Rectal smooth muscle tissue (tissue), 1 donor: ENCODE results near the gene MMP2.
A peak's percentile ranks its signal among the peaks of the same experiment; 100 is the strongest.

Source experiments
- H3K27ac ChIP-seq: one replicate; pipeline ENCODE4 v1.7.0; 2013; ENCODE audit warnings: low read depth, low read length, inconsistent platforms
- H3K27me3 ChIP-seq: one replicate; pipeline ENCODE4 v1.7.0; 2013; ENCODE audit warnings: low read length; ENCODE audit not compliant: control insufficient read depth, insufficient read depth
- H3K36me3 ChIP-seq: one replicate; pipeline ENCODE4 v1.7.0; 2013; ENCODE audit warnings: low read length; ENCODE audit not compliant: control insufficient read depth, insufficient read depth
- H3K4me1 ChIP-seq: one replicate; pipeline ENCODE4 v1.7.0; 2013; ENCODE audit warnings: low read length; ENCODE audit not compliant: control insufficient read depth, insufficient read depth
- H3K4me3 ChIP-seq: one replicate; pipeline ENCODE4 v1.7.0; 2013; ENCODE audit warnings: low read length
- H3K9ac ChIP-seq: one replicate; pipeline ENCODE4 v1.7.0; 2013; ENCODE audit warnings: low read length

The MMP2 gene

DNA sequence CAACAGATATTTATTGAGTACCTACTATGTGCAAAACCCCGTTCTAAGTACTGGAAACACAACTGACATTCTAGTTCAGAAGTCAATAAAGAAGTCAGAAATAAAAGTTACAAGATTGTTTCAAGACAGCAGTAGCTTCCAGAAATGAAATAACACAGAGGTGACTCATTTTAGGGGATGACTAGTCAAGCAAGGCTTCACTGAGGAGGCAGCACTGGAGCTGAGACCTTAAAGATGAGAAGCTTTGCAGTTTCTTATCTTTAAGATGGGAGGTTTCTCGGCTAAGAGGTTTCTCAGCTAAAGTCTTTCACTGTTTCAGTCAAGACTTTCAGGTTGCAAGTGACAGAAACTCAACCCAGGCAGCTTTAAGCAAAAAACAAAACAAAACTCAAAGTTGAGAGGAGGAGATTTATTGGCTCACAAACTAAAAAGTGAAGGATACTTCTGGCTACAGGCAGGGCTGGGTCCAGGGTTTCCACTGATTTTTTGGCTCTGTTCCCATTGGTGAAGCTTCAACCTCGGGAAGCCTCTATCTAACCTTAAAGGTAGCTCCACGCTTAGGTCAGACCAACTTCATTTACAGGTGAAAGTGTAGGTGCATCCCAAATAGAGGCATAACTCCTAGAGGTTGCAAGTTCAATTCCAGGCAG lies 7.4 kb upstream of the MMP2 start:
- H3K27me3 ChIP-seq, result no peaks in the 10 kb centered on the region
- H3K4me1 ChIP-seq, result peaks cover 7% of the 10 kb centered on the region
- no peaks in the 10 kb centered on the region for H3K36me3 ChIP-seq
- no peak overlapping the region for H3K4me3 ChIP-seq
- no peak overlapping the region for H3K27ac ChIP-seq
- H3K9ac ChIP-seq, result no peak overlapping the region

DNA sequence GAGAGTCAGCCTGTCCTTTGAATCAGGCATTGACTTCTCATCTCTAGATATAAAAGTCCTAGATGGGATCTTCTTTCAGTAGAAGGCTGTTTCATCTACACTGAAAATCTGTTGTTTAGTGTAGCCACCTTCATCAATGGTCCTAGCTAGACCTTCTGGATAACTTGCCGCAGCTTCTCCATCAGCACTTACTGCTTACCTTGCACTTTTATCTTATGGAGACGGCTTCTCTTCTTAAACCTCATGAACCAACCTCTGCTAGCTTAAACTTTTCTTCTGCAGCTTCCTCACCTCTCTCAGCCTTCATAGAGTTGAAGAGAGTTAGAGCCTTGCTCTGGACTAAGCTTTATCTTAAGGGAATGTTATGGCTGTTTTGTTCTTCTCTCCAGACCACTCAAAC lies 5.4 kb upstream of the MMP2 start:
- no peak overlapping the region for H3K27ac ChIP-seq
- no peaks in the 10 kb centered on the region for H3K27me3 ChIP-seq
- no peak overlapping the region for H3K9ac ChIP-seq
- peaks cover 7% of the 10 kb centered on the region for H3K4me1 ChIP-seq
- H3K36me3 ChIP-seq, result no peaks in the 10 kb centered on the region
- no peak overlapping the region for H3K4me3 ChIP-seq

DNA sequence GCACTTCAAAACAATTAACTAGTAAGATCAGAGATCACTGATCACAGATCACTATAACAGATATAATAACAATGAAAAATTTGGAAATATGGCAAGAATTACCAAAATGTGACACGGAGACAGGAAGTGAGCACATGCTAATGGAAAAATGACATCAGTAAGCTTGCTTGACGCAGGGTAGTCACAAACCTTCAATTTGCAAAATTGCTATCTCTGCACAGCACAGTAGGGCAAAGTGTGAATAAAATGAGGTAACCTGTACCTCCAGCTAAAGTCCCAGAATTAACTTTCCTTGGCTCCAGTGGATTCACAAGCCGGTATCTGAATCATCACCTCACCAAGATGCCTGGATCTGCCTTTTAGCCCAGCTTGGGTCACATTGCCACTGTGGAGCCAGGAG lies 4.2 kb upstream of the MMP2 start:
- Histone ChIP-seq H3K27me3 (no peaks in the 10 kb centered on the region), H3K4me1 (peaks cover 7% of the 10 kb centered on the region), H3K36me3 (no peaks in the 10 kb centered on the region), H3K9ac (no peak overlapping the region), H3K4me3 (no peak overlapping the region), H3K27ac (peak overlapping the region; percentile 48)

DNA sequence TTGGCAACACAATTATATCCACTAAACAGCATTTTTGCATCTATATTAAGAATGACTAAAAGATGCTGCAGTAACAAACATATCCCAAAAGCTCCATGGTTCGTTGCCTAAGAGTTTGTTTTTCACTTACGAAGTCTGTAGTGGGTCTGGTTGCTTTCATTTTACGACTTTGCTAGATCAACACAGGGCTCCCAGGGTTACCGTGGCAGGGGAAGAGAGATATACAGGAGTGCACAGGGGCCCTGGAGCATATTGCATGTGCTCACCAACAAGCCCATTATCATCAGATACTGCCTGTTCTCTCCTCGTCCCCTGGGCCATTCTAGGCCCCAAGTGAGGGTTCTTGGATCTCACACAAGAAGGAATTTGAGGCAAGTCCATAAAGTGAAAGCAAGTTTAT lies 3.1 kb upstream of the MMP2 start:
- H3K27ac ChIP-seq, result peak overlapping the region; percentile 75
- H3K27me3 ChIP-seq, result peaks cover 3% of the 10 kb centered on the region
- H3K4me1 ChIP-seq, result peaks cover 5% of the 10 kb centered on the region
- H3K4me3 ChIP-seq, result no peak overlapping the region
- no peak overlapping the region for H3K9ac ChIP-seq
- no peaks in the 10 kb centered on the region for H3K36me3 ChIP-seq

DNA sequence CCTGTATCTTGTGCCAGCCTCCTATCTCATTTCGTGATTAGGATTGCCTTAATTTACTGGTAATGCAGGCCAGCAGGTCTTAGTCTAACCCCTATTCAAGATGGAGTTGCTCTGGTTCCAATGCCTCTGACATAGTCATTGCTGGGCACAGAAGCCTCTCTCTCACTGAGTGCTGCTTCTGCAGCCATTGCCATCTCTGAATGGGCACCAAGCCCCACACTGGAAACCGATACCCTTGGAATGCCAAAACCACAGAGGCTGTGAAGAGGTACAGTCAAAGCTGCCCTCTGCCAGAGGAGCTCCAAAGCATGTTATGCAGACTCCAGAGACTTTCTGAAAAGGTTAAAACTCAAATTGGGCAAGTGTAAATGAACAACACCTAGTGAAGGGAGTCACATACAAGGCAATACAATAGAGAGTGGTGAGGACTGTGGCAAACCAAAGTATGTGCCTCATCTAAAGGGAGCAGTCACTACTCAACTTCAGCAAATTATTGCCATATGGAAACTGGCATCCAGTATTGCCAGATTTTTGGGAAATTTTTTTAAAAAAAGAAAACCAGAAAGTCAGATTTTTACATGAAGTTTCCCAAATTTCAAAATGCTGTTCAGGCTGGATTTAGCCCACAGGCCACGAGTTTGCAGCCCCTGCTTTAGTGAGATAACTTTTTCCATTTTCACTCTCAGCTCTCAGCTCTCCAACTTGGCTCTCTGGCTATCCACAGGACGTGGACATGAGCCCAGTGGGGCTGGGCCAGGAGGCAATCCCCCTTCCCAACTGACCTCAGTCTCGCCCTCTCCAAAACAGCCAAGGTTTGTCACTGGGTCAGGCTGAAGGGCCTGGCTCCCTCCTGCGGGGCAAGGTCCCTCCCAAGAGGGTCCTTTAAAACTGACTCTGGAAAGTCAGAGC lies 2.1 kb upstream of the MMP2 start:
- Histone ChIP-seq H3K4me1 (peaks cover 5% of the 10 kb centered on the region), H3K36me3 (no peaks in the 10 kb centered on the region), H3K27ac (peak overlapping the region; percentile 75), H3K4me3 (no peak overlapping the region), H3K27me3 (peaks cover 3% of the 10 kb centered on the region), H3K9ac (no peak overlapping the region)

DNA sequence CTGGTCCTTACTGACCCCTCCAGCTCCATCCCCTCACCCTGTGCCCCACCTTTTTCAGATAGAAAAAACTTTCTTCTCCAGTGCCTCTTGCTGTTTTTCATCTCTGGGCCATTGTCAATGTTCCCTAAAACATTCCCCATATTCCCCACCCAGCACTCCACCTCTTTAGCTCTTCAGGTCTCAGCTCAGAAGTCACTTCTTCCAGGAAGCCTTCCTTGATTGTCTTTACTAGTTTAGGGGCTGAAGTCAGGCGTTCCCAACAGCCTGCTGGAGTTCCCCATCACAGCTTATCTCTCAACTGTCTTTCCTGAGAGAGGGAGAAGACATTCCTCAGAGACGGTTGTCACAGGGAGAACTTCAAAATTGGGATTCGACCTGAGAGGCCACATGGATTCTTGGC lies 1.3 kb upstream of the MMP2 start:
- H3K4me1 ChIP-seq, result peaks cover 5% of the 10 kb centered on the region
- H3K9ac ChIP-seq, result no peak overlapping the region
- H3K4me3 ChIP-seq, result no peak overlapping the region
- no peaks in the 10 kb centered on the region for H3K36me3 ChIP-seq
- H3K27ac ChIP-seq, result peak overlapping the region; percentile 51
- peaks cover 3% of the 10 kb centered on the region for H3K27me3 ChIP-seq

DNA sequence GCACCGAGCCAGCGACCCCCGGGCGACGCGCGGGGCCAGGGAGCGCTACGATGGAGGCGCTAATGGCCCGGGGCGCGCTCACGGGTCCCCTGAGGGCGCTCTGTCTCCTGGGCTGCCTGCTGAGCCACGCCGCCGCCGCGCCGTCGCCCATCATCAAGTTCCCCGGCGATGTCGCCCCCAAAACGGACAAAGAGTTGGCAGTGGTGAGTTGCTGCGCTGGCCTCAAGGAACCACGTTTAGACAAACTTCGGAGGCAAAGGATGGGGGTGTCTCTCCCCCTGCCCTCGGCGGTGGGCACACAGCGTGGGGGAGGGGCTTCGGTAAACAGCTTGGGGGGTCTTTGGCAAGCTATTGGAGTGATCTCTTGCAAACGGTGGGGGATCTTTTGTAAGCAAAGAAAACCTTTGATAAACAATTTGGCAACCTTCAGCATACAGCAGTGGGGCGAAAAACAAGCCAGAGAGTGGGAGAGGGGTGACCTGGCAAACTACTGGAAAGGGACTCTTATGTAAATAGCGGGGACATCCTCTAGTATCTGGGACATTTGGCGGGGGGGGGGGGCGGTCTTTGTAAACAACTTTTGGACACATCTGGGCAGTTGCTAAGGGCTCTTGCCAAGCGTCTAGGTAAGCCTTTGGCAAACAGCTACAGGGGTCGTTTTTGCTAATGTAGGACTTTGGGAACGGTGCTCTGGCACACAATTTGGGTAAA lies 587 bp downstream of the MMP2 start:
- peaks cover 5% of the 10 kb centered on the region for H3K4me1 ChIP-seq
- H3K27ac ChIP-seq, result peak overlapping the region; percentile 83
- H3K27me3 ChIP-seq, result peaks cover 3% of the 10 kb centered on the region

DNA sequence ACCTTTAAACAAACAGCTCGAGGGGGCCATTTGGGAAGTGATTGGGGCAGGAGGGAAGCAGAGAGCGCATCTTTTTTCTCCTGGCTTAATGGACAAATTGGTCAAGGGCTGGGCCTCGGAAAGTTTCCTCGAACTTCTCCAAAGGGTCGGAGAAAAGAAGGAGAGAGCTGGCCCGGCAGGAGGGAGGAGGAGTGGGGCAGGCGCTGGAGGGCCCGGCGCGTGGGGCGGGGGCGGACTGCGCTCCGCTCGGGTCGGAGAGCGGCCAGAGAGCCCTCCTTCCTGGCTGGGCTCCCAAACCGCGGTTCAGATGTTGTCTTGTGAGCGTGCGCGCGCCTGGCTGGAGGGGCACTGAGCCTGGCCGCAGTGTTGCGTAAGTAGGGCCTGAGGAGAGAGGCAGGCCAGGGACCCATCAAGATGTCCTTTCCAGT lies 1.2 kb downstream of the MMP2 start:
- peak overlapping the region; percentile 83 for H3K27ac ChIP-seq
- H3K9ac ChIP-seq, result no peak overlapping the region
- peaks cover 5% of the 10 kb centered on the region for H3K4me1 ChIP-seq
- H3K4me3 ChIP-seq, result peak overlapping the region; percentile 61
- peaks cover 3% of the 10 kb centered on the region for H3K27me3 ChIP-seq
- no peaks in the 10 kb centered on the region for H3K36me3 ChIP-seq

More for the DNA sequence above, 587 bp downstream of the MMP2 start:
- Histone ChIP-seq H3K36me3 (no peaks in the 10 kb centered on the region), H3K4me3 (peak overlapping the region; percentile 61), H3K9ac (no peak overlapping the region)

DNA sequence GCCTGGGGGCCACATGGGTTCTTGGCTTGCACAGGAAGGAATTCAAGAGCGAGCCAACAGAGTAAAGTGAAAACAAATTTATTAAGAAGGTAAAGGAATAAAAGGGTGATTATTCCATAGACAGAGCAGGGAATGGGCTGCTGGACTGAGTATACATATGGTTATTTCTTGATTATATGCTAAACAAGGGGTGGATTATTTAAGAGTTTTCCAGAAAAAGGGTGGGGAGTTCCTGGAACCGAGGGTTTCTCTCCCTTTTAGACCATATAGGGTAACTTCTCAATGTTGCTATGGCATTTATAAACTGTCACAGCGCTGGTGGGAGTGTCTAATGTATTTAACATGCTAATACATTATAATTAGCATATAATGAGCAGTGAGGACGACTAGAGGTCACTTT lies 2.0 kb downstream of the MMP2 start:
- Histone ChIP-seq H3K27me3 (peaks cover 3% of the 10 kb centered on the region), H3K27ac (no peak overlapping the region), H3K4me1 (peaks cover 5% of the 10 kb centered on the region), H3K36me3 (no peaks in the 10 kb centered on the region), H3K4me3 (peak overlapping the region; percentile 37), H3K9ac (no peak overlapping the region)

DNA sequence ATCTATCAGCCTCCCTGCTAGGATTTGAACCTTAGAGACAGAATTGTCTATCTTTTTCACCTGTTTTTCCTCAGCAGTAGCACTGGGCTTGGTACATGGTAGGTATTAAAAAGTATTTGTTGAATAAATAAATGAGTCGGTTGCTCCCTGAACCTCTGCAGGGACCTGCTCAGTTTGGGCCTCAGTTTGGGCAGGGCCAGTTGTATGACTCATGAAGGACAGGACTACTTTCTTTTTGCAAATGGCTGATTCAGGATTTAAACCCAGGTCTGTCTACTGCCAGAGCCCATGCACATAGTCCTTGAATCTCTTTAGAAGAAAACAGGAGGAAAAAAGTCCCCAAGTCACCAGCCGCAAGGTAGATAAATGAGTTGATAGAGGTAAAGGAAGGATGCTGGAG lies 3.1 kb downstream of the MMP2 start:
- no peak overlapping the region for H3K9ac ChIP-seq
- H3K36me3 ChIP-seq, result no peaks in the 10 kb centered on the region
- H3K4me1 ChIP-seq, result peaks cover 2% of the 10 kb centered on the region
- no peak overlapping the region for H3K4me3 ChIP-seq
- peaks cover 3% of the 10 kb centered on the region for H3K27me3 ChIP-seq
- no peak overlapping the region for H3K27ac ChIP-seq

DNA sequence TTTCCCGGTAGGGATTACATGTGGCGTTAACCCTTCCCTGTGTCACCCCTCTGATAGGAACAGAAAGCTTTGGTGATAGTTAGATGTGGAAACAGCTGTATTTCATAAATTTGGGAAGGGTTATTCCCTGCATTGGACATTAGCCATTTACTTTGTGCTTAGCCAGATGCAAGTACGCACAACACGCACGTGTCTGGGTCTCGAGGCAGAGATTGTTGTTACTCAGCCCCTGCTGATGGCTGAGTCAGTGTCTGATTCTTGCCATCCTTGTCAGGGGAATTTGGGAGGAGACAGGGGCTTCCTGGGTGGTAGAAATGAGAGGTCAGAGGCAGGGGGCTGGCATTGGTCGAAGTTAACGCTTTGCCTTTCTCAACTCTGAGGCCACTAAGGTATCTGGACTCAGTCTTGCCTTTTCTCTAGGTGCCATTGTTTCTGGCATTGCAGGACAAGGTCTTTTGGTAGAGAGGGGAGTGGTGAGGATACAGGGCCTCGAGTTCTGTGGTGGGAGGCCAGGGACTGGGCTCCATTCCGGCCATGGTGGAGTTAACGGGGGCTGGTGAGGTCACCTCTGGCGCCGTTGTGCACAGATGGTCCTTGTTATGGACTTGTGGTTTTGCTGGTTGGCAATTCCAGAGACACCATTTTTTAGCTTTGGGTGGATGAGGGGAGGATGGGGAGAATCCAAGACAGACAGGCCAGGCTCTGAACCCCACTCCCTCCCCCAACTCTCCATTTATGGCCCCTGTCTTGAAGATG lies 8.2 kb downstream of the MMP2 start:
- H3K9ac ChIP-seq, result no peak overlapping the region
- no peak overlapping the region for H3K4me3 ChIP-seq
- H3K36me3 ChIP-seq, result no peaks in the 10 kb centered on the region
- no peaks in the 10 kb centered on the region for H3K4me1 ChIP-seq
- peak overlapping the region; percentile 15 for H3K27ac ChIP-seq
- H3K27me3 ChIP-seq, result no peaks in the 10 kb centered on the region

DNA sequence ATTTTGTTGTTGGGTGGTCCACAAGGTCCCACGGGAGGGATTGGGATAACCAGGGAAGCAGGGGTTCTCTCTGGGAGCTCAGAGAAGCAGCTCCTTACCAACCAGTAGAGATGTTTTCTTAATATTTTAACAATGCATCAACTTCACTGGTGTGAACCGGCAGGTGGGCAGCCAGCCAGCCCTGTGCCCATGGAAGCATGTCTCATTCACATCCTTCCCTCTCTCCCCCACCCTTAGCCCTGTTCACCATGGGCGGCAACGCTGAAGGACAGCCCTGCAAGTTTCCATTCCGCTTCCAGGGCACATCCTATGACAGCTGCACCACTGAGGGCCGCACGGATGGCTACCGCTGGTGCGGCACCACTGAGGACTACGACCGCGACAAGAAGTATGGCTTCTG lies 9.3 kb downstream of the MMP2 start:
- Histone ChIP-seq H3K9ac (no peak overlapping the region), H3K4me3 (no peak overlapping the region), H3K27ac (no peak overlapping the region), H3K36me3 (no peaks in the 10 kb centered on the region), H3K27me3 (no peaks in the 10 kb centered on the region), H3K4me1 (no peaks in the 10 kb centered on the region)
